Measurements from ENCODE around the gene APOBEC3B.
"Not testable (repeated sequence)": the region's sequence is repeated elsewhere in the genome, so short reads cannot be mapped to it uniquely, and the experiment has no call there.

- TF ChIP-seq CTCF, POLR2A, POLR2AphosphoS5 (IDR thresholded peaks at IDR 0.05): not testable (repeated sequence)
Observed at GRCh38 chr22:39008271-39008850, 26.2 kb downstream of the APOBEC3B start.

Data from suprapubic skin (tissue), 4 donors.